Lower leg skin (tissue), 3 donors: Measurements from ENCODE around the gene PCDHGA6.

Experiments
- CTCF ChIP-seq, 3 donors: fragments of 450-650 bp; IDR thresholded peaks; one replicate each; pipeline ENCODE4 v1.5.1; 2016; ENCODE audit warnings: antibody characterized with exemption in 3 of 3, mild to moderate bottlenecking in 3 of 3, moderate library complexity in 2 of 3
- POLR2A ChIP-seq, 2 donors: fragments of 450-650 bp; IDR thresholded peaks; one replicate each; pipeline ENCODE4 v1.6.1; 2016 to 2017; ENCODE audit warnings: antibody characterized with exemption in 2 of 2, mild to moderate bottlenecking in 1 of 2, moderate library complexity in 1 of 2

- TF ChIP-seq CTCF (IDR thresholded peaks at IDR 0.05), result no peak
- TF ChIP-seq POLR2A (IDR thresholded peaks at IDR 0.05), result no peak
These were observed 9.6 kb upstream of the PCDHGA6 start, which contains the start of gene PCDHGA5 for GRCh38 chr5:141363952-141364660.
